NCI-H1048 (cell line): ENCODE measurements around the gene TTC23.

Experiments used
- DNase-seq: peaks from one replicate; lab custom pipeline; 2025; lab: John Stamatoyannopoulos, UW

TTC23 gene

GRCh38 chr15:99137877-99138276, 111.5 kb downstream of the TTC23 start:
- DNase-seq: no peak

GRCh38 chr15:99137111-99137546, 112.3 kb downstream of the TTC23 start:
- no peak for DNase-seq

GRCh38 chr15:99135194-99135593, 114.2 kb downstream of the TTC23 start:
- DNase-seq: no peak

- no peak for DNase-seq
Observed at GRCh38 chr15:99134317-99134821, 115.0 kb downstream of the TTC23 start.

- DNase-seq: no peak
Observed at GRCh38 chr15:99132634-99133287, 116.6 kb downstream of the TTC23 start.

GRCh38 chr15:99132122-99132521, 117.3 kb downstream of the TTC23 start:
- no peak for DNase-seq

- DNase-seq: no peak
Observed at GRCh38 chr15:99131441-99132023, 117.8 kb downstream of the TTC23 start.

DNA sequence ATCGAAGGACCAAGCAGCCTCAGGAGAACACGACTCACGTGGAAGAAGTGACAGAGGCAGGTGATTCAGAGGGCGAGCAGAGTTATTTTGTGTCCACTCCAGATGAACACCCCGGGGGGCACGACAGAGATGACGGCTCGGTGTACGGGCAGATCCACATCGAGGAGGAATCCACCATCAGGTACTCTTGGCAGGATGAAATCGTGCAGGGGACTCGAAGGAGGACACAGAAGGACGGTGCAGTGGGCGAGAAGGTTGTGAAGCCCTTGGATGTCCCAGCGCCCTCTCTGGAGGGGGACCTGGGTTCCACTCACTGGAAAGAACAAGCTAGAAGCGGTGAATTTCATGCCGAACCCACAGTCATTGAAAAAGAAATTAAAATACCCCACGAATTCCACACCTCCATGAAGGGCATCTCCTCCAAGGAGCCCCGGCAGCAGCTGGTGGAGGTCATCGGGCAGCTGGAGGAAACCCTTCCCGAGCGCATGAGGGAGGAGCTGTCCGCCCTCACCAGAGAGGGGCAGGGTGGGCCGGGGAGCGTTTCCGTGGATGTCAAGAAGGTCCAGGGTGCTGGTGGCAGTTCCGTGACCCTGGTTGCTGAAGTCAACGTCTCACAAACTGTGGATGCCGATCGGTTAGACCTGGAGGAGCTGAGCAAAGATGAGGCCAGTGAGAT, 118.5 kb downstream of the TTC23 start:
- no peak for DNase-seq

DNA sequence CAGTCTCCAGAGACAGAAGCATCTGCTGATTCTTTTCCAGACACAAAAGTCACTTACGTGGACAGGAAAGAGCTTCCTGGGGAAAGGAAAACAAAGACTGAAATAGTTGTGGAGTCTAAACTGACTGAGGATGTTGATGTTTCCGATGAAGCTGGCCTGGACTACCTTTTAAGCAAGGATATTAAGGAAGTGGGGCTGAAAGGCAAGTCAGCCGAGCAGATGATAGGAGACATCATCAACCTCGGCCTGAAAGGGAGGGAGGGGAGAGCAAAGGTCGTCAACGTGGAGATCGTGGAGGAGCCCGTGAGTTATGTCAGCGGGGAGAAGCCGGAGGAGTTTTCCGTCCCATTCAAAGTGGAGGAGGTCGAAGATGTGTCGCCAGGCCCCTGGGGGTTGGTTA, 119.1 kb downstream of the TTC23 start:
- no peak for DNase-seq

DNA sequence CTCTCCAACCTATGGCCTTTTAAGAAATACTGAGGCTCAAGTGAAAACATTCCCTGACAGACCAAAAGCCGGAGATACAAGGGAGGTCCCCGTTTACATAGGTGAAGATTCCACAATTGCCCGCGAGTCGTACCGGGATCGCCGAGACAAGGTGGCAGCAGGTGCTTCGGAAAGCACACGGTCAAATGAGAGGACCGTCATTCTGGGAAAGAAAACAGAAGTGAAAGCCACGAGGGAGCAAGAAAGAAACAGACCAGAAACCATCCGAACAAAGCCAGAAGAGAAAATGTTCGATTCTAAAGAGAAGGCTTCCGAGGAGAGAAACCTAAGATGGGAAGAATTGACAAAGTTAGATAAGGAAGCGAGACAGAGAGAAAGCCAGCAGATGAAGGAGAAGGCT, 119.7 kb downstream of the TTC23 start:
- DNase-seq: no peak

DNA sequence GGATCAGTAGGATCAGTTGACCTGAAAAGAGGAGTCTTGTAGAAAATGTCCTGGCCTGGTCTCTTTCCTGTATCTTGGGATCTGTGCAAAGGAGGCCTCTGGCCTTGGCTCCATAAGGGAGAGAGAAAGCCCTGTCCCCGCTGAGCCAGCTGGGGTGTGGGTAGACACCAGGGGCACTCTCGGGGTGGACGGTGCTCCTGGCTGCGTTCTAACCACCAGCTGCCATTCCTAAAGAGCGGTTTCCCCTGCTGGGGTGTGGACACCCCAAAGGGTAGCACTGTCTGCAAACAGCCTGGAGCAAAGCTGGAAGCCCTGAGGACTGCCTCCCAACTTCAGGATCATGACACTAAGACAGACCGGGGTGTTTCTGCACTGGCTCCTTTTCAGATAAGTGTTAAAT, 121.0 kb downstream of the TTC23 start:
- DNase-seq: no peak

GRCh38 chr15:99127773-99128172, 121.6 kb downstream of the TTC23 start:
- DNase-seq: no peak

DNA sequence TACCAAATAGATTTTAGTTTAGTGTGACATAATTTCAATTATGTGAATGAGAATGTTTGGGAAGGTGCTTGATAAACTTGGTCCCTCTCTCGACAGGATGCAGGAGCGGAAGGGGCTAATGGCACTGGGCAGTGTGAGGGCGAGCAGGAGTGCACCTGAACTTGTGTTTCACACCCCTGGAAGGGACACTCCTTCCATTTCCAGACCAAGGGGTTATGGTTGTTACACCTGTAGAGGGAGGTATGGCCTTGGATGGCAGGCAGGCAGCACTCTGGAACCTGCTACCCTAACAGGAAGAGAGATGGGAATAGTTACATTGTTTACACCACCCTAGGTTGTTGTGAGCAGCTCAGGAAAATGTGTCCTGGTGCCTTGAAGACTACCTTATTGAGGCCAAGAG, 122.5 kb downstream of the TTC23 start:
- no peak for DNase-seq

- DNase-seq: no peak
Observed at GRCh38 chr15:99126131-99126588, 123.2 kb downstream of the TTC23 start.

DNA sequence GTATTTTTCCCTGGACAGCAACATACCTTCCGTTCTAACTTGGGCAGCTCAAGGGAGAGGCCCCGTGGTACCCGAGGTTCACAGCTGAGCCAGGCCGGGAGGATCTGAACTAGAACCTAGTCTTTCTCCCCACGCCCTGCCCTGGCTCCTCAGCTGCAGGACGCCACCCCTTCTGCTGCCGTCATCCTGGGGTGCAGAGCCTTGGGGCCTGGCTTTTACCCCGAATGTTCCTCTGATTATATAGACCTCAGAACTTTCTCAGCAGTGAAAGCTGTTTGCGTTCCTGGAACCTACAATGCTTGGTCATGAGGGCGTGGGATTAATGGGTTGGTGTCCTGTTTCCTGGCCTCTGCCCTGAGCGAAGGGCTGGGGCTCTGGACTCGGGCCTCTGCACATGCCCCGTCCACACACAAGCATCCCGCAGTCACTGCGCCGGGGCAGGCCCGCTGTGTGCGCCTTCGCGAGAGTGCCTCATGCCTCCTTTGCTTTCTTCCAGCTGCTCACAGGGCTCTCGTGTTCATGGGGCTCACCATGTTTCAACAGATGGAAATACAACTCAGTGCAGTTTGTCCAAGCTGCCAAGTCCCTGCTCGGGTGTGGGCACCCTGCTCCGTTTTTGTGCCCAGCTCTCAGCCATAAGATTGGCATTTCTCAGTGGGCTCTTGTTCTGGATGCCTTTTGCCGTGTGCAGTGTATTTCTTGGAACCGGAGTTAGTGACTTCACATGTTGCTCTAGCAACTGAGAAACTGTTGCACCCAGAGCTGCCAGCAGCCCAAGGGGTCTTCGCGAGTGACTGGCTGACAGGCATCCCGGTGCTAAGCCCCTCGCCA, 124.1 kb downstream of the TTC23 start:
- no peak for DNase-seq

DNA sequence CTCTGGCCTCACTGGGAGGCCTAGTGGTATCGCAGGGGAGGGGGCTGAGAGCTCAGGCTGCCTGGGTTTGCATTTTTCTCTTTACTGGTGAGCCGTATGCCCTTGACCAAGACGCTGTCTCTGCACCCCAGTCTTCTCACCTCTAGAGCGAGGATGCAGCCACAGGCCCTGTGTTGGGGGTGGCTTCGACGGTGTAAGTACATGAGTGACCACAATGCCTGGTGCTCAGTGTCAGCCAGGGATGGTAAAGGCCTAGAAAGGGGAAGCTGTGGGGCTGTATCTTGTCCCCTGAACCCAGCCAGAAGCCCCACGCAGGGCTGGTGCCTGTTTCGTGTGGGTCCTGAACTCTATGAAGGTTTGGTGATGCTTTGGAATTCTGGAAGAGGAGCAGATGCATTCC, 124.7 kb downstream of the TTC23 start:
- DNase-seq: no peak

DNA sequence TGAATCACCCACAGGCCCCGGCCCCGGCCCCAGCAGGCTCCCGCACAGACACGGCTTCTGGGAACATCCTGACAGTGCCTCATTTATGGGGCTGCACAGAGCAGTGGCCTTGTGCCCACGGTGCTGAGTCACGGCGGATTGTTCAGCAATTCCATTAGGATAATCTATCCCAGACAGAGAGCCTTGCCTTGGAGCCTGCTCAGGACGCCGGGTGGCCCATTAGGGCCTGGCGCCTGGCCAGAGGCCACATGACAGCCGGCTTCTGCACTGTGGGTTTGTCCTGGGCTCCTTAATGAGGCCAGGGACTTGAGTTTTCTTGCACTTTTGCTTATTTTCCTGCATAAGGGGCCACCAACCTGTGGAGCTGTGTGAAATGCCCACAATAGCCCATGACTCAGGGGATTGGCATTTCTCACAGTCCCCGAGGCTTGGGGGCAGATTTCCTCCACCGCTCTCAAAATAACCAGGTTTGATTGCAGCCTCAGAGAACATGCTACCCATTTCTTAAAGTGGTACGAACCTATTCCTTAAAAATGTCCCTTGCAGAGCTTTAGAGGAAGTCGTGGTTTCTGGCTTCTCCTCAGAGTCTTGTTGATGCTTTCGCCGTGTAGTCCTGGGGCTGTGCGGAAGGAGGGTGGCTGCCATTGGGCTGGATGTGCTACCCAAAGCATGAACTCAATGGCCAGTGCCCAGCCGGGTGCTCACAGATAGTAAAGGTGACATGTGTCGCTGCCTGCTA, 125.5 kb downstream of the TTC23 start:
- DNase-seq: peak; percentile 60

DNA sequence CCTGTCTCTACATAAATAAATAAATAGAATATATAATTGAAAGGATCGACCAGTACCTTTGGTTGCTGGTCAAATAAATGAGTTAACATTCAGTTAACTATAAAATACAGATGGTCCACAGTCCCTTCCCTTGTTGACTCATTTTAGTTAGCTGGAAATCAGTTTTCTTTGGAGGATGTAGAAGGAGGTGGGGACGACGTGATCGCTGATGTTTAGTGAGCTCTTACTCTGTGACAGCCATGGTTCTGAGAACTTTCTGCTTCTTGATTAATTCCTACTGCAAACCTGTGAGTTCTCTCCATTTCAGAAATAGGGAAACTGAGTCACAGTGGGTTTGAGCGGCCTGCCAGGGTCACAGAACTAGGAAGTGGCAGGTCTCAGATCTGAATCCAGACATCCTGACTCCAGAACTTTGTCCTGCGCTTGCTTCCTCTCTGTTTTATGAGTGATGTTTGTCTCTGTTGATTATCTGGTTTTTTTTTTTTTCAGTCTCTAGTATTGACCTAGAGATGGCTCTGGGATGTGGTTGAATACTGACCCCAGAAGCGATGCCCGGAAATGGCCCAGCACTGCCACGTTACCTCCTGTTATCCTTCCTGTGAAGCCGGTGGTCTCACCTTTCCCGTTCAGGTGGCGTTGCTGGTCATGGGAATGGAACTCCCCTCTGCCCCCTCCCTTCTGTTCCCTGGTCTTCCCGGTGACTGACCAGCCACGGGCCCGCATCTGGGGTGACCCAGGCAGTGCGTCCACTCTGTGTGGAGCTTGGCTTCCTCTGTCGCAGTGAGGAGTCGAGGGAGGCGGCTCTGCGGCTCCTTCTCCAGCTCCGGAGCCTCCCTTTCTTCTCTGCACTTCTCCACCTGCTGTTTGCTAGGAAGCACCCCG, 126.3 kb downstream of the TTC23 start:
- DNase-seq: no peak

DNA sequence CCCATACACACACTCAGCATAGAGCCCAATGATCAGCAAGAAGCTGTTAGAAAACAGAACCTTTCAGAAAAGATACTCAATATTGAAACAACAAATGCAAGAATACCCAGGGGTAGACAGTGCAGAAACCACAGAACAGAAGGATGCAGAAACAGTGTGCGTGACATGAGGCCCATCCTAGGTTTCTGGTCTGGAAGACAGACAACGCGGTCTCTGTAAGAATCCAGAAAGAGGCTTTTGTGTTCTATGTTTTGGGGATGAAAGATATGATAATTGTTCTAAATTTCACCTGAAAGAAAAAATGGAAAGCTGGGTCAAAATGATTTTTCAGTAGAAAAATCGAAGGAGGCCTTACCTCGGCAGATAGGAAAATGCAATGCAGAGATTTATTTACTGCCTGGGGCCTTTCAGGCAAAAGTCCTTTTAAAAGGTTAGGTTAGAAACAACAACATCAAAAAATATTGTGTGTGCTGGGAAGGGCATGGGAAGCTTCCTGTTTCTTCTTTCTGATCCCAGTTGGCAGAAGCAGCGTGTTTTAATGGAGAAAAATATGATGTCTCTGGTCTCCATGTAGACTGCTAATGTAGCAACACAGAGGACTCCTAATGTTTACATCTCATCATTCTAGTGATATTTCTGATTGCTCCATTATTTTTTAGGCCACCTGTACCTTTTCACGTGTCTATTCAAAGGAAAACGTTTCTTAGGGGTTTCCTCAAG, 127.5 kb downstream of the TTC23 start:
- no peak for DNase-seq

DNA sequence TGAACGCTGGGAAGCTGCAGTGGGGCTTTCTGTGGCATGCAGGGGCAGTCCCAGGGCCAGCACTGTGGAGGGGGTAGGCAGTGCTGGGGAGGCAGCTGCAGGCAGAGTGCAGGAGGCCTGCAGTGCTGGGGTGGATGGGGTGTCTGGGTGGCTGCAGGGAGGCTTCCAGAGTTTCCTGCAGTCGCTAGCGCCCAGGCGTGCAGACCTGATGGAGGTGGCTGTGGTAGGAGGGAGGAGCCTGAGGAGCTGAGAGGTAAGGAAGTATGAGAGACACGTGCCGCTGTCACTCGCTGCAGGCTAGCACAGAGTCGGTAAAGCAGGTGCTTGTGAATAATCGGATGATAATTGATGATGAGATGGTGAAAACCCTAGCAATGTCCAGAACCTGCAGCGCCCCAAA, 128.2 kb downstream of the TTC23 start:
- no peak for DNase-seq
